ENCODE measurements around the gene NME1.

Gene NME1

DNA sequence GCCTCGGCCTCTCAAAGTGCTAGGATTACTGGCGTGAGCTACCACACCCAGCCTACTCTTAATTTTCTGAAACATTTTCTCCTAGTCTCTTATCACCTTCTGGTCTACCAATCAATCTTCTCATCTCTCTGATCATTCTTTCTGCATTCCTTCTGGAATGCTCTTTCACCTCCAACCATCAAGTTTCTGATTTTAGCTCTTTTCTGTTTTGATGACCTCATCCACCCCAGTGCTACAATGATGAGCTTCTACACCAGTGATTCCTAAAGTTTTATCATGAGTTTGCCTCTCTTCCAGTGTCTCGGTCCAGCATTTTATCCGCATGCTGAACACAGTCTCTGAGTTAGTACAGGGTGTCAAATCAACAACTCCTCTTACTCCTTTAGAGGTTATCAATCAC is 44.4 kb downstream of the NME1 start:
- no peak for DNase-seq

DNA sequence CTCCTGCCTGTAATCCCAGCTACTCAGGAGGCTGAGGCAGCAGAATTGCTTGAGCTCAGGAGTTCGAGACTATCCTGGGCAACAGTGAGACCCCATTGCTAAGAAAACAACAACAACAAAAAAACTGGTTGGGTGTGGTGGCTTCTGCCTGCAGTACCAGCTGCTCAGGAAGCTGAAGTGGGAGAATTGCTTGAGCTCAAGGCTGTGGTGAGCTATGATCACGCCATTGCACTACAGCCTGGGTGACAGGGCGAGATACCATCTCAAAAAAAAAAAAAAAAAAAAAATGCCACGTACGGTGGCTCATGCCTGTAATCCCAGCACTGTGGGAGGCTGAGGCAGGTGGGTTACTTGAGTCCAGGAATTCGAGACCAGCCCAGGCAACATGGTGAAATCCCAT is 46.9 kb downstream of the NME1 start:
- DNase-seq: no peak

DNA sequence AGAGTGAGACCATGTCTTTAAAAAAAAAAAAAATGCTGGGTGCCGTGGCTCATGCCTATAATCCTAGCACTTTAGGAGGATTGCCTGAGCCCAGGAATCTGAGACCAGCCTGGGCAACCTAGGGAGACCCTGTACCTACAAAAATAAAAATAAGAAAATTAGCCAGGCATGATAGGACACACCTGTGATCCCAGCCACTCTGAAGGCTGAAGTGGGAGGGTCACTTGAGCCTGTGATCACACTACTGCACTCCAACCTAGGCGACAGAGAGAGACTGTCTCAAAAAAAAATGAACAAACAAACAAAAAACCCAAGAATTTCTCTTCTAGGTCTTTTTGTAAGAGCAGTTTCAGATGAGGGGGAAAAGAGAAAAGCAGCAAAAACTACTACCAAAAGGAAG is 47.5 kb downstream of the NME1 start:
- DNase-seq: no peak

DNA sequence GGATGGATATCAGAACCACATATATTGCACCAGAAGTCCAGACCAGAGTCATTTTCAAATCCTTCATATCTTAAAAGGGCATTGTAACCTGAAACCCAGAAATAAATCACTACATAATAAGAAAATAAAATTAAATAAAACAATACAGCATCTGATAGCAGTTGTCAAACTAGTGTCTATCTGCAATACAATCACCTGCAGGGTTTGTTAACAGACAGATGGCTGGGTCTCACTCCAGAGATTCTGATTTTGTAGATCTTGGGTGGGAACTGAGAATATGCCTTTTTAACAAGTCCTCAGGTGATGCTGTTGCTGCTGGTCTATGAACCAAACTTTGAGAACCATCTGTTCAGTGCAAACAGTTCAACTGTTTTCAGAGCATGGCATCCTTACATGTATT is 50.5 kb downstream of the NME1 start:
- DNase-seq: no peak

Data from NCI-H2029 (cell line).